ENCODE results near the gene ADAMTS12. TPM values are rescaled to one million over a fixed set of nuclear protein-coding genes. Genes with fewer than 3 reads are reported as not detected.

ADAMTS12 gene
- total RNA-seq, 2 experiments from 2014 or later: not detected

DNA sequence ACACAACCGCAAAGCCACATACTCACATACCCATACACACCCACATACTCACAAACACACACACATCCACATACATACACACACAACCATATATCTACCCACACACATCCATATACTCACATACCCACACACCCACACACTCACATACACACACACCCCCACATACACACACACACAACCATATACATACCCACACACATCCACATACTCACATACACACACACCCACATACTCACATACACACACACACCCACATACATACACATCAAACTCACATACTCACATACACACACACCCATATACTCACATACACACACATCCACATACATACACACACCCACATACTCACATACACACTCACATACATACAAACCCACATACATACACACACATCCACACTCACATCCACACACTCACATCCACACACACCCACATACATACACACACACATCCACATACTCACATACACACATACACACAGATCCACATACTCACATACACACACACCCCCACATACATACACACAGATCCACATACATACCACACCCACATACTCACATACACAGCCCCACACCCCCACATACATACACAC is 220.0 kb downstream of the ADAMTS12 start:
- H3K36me3 Mint-ChIP-seq (ENCODE audit: low read depth): no peaks in the 10 kb centered on the region
- no peak overlapping the region for H3K27ac Mint-ChIP-seq
- ChIA-PET POLR2A (no interaction called here), CTCF (no interaction called here)
- ATAC-seq: no peak
- no peak for DNase-seq
- intact Hi-C loops (cut with micrococcal nuclease): no loop called here
- H3K4me3 Mint-ChIP-seq: no peak overlapping the region
- TF ChIP-seq, protein P1, sequence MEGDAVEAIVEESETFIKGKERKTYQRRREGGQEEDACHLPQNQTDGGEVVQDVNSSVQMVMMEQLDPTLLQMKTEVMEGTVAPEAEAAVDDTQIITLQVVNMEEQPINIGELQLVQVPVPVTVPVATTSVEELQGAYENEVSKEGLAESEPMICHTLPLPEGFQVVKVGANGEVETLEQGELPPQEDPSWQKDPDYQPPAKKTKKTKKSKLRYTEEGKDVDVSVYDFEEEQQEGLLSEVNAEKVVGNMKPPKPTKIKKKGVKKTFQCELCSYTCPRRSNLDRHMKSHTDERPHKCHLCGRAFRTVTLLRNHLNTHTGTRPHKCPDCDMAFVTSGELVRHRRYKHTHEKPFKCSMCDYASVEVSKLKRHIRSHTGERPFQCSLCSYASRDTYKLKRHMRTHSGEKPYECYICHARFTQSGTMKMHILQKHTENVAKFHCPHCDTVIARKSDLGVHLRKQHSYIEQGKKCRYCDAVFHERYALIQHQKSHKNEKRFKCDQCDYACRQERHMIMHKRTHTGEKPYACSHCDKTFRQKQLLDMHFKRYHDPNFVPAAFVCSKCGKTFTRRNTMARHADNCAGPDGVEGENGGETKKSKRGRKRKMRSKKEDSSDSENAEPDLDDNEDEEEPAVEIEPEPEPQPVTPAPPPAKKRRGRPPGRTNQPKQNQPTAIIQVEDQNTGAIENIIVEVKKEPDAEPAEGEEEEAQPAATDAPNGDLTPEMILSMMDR (IDR thresholded peaks at IDR 0.05): no peak
- H3K9me3 Mint-ChIP-seq: no peaks in the 10 kb centered on the region
- peaks cover 3% of the 10 kb centered on the region for H3K27me3 Mint-ChIP-seq
- H3K4me1 Mint-ChIP-seq (ENCODE audit: low read depth): no peaks in the 10 kb centered on the region

DNA sequence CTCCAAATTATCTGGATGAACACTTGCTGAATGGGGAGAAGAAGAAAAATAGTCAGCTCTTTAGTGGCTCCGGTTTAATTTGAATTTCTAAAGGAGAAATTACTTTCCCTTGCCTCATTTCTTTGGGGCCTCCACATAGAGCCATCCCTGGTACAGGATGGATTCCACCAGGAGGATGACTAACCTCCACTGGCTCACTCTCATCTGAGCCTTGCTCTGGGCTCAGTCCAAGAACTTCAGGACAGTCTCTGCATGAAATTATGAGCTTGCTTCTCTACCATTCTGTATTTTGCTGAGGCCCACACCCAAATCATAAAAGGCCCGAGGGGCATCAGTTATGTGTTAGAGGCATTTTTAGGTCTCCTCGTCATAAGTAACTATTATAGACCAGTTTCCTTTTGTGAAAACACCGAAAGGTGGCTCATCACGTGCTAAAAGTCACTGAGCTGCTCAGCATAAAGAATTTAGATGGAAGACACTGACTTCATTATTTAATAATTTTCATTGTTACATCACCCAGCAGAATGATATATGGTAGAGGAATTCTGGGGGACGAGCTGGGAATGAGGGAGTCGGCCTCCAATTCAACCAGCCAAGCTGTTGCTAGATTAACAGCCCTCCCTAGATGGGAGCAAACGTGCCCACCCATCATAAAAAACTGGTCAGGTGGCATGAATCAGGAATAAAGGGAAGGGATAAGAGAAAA is 228.9 kb downstream of the ADAMTS12 start:
- DNase-seq: no peak
- Mint-ChIP-seq H3K4me3 (no peak overlapping the region), H3K27ac (no peak overlapping the region), H3K4me1 (ENCODE audit: low read depth) (no peaks in the 10 kb centered on the region), H3K27me3 (no peaks in the 10 kb centered on the region), H3K36me3 (ENCODE audit: low read depth) (no peaks in the 10 kb centered on the region), H3K9me3 (no peaks in the 10 kb centered on the region)
- ATAC-seq: no peak
- POLR2A ChIA-PET: no interaction called here
- TF ChIP-seq, protein P1 (IDR thresholded peaks at IDR 0.05): no peak
- intact Hi-C loops (cut with micrococcal nuclease): no loop called here
- CTCF ChIA-PET: no interaction called here

DNA sequence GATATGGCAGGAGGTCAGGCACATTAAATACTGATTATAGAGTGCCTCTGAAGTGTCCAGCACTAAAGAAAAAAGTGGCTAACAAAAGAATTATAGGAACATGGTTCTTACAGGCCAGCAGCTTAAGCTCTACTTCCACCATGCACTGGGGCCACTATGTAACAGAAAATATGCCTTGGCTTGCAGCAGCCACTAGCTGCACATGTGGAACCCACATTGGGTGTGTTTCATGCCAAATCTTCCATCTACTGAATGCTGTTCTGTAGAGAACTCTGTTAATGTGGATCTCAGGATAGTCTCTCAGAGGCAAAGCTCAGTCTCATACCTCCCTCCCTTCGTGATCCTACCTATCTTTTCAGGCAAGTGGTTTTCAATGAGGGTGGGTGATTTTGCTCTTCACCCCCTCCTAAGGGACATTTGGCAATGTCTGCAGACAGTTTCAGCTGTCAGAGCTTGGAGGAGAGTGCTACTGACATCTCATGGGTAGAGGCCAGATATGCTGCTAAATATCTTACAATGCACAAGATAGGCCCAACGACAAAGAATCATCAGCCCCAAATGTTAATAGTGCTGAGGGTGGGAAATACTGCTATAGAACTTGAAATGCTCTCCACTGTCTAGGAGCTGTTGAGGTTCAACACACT is 232.1 kb downstream of the ADAMTS12 start:
- Mint-ChIP-seq H3K27ac (no peak overlapping the region), H3K27me3 (peaks cover 5% of the 10 kb centered on the region), H3K9me3 (no peaks in the 10 kb centered on the region), H3K36me3 (ENCODE audit: low read depth) (no peaks in the 10 kb centered on the region), H3K4me3 (no peak overlapping the region), H3K4me1 (ENCODE audit: low read depth) (no peaks in the 10 kb centered on the region)
- DNase-seq: no peak
- CTCF ChIA-PET: interaction anchor here (1.6 kb wide), 1 partner anchor 275 kb away, joined by 3 read pairs; no protein-coding TSS in a partner anchor
- TF ChIP-seq, protein P1 (IDR thresholded peaks at IDR 0.05): no peak
- POLR2A ChIA-PET: no interaction called here
- no peak for ATAC-seq
- intact Hi-C loops (cut with micrococcal nuclease): no loop called here

DNA sequence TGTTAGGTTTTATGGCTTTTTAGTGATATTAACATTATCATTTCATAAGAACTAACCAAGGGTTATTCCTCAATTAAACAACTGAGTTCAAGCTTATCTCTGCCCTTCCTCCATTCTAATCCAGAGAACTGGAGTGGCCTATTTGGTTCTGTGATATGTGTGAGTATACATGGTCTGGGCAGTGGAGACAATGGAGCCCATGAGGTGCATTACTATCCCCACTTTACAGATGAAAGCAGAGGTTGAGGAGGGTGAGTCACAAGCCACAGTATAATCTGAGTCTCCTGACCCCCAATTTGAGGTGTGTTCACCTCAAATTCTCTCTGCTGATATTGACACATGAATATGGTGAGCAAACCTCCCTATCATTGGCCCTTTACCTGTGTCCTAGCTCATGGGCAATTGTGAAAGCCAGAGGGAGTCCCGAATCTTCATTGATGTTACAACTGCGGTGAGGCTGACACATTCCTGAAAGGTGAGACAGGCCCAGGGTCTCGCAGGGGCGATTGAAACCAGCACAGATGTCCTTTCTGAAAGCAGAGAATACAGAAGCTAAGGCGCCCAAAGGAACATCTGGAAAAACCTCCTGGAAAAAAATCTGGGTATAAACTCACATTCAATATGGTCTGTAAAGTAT is 233.9 kb downstream of the ADAMTS12 start:
- Mint-ChIP-seq H3K36me3 (ENCODE audit: low read depth) (no peaks in the 10 kb centered on the region), H3K9me3 (no peaks in the 10 kb centered on the region), H3K27ac (no peak overlapping the region), H3K27me3 (peaks cover 5% of the 10 kb centered on the region), H3K4me3 (no peak overlapping the region), H3K4me1 (ENCODE audit: low read depth) (no peaks in the 10 kb centered on the region)
- ATAC-seq: no peak
- TF ChIP-seq, protein P1 (IDR thresholded peaks at IDR 0.05): no peak
- CTCF ChIA-PET: interaction anchor here (1.6 kb wide), 1 partner anchor 276 kb away, joined by 4 read pairs; no protein-coding TSS in a partner anchor
- POLR2A ChIA-PET: no interaction called here
- DNase-seq: no peak
- intact Hi-C loops (cut with micrococcal nuclease): no loop called here

Measured in activated CD8-positive, alpha-beta T cell treated with anti-CD3 and anti-CD28 coated beads for 36 hours (primary cell).